Natural killer cell treated with Interleukin-12 subunit alpha and Interleukin-12 subunit beta and Interleukin-15 and Interleukin-18, amount 100 ng/mL, for 72 hours (primary cell): ENCODE results near the gene PRDM8. TPM values are rescaled to one million over a fixed set of nuclear protein-coding genes. Genes with fewer than 3 reads are reported as not detected.
"Not testable (repeated sequence)": the region's sequence is repeated elsewhere in the genome, so short reads cannot be mapped to it uniquely, and the experiment has no call there.

Source experiments
- ATAC-seq, 2 donors: fragments of 150-1000 bp; cut with Tn5 transposase in 1 of 2; sonication (Bioruptor Pico), chemical (Tn5 transposase) in 1 of 2; 2 replicates each; pipeline ENCODE4 v1.10.0; 2021
- DNase-seq: peaks from one replicate; pipeline ENCODE4 v3.0.0; 2022; ENCODE audit warnings: low spot score
- H3K27ac Mint-ChIP-seq, 2 donors: 1 replicate in 1 of 2; 2 replicates in 1 of 2; pipeline ENCODE4 v1.8.0; 2022; ENCODE audit warnings: mixed read lengths in 2 of 2, mild to moderate bottlenecking in 1 of 2, moderate library complexity in 1 of 2
- H3K27me3 Mint-ChIP-seq, 2 donors: 1 replicate in 1 of 2; 2 replicates in 1 of 2; pipeline ENCODE4 v1.8.0; 2022; ENCODE audit warnings: mixed read lengths in 2 of 2
- H3K36me3 Mint-ChIP-seq: one replicate; pipeline ENCODE4 v1.8.0; 2022; ENCODE audit warnings: mixed read lengths
- H3K4me1 Mint-ChIP-seq, 2 donors: 1 replicate in 1 of 2; 2 replicates in 1 of 2; pipeline ENCODE4 v1.8.0; 2022; ENCODE audit warnings: low read depth in 2 of 2, mixed read lengths in 2 of 2, mild to moderate bottlenecking in 1 of 2
- H3K4me3 Mint-ChIP-seq: one replicate; pipeline ENCODE4 v1.8.0; 2022; ENCODE audit warnings: mixed read lengths
- H3K9me3 Mint-ChIP-seq: 2 replicates; pipeline ENCODE4 v1.8.0; 2022; ENCODE audit warnings: mixed read lengths
- total RNA-seq, 2 donors: library from RNA; stranded (reverse); gene quantifications; one replicate each; pipeline ENCODE4 v1.2.3, GENCODE V29; 2022

The PRDM8 gene
- total RNA-seq, 2 donors from 2014 or later = 12.3 to 15.5 TPM

DNA sequence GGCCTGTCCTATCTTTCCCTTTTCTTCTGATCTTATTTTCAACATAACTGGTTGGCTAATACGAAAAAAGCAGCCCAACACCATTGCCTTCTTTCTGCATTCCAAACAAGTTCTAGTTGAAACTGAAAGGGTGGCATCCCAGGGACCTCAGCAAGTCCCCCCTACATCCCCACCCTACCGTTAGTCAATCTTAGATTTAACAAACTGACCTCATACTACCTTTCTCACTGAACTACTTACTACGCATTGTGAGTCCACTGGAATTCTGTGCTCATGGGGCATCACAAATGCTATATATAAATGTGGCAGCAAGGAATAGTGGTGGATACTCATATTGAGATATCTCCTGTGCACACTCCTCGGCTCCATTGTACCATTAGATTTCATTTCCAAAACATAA is 36.1 kb downstream of the PRDM8 start:
- H3K4me1 Mint-ChIP-seq = no peaks in the 10 kb centered on the region
- no peaks in the 10 kb centered on the region for H3K9me3 Mint-ChIP-seq
- H3K4me3 Mint-ChIP-seq = no peak overlapping the region
- H3K36me3 Mint-ChIP-seq = no peaks in the 10 kb centered on the region
- no peak overlapping the region for H3K27ac Mint-ChIP-seq
- ATAC-seq (no peak), DNase-seq (no peak)
- peaks cover 14 to 45% of the 10 kb centered on the region in 2 donors for H3K27me3 Mint-ChIP-seq

GRCh38 chr4:80235451-80235850 is 38.1 kb downstream of the PRDM8 start:
- peaks cover 10 to 29% of the 10 kb centered on the region in 2 donors for H3K27me3 Mint-ChIP-seq
- no peak overlapping the region for H3K27ac Mint-ChIP-seq
- no peaks in the 10 kb centered on the region for H3K9me3 Mint-ChIP-seq
- no peaks in the 10 kb centered on the region for H3K36me3 Mint-ChIP-seq
- DNase-seq (no peak), ATAC-seq (no peak)
- no peaks in the 10 kb centered on the region for H3K4me1 Mint-ChIP-seq
- H3K4me3 Mint-ChIP-seq = no peak overlapping the region

- Mint-ChIP-seq H3K4me3 (no peak overlapping the region), H3K36me3 (no peaks in the 10 kb centered on the region), H3K27me3 (peaks cover 9 to 20% of the 10 kb centered on the region in 2 donors), H3K27ac (no peak overlapping the region), H3K9me3 (no peaks in the 10 kb centered on the region), H3K4me1 (no peaks in the 10 kb centered on the region)
- DNase-seq = no peak
- ATAC-seq = no peak
Observed at GRCh38 chr4:80237992-80238391, 40.7 kb downstream of the PRDM8 start.

- H3K9me3 Mint-ChIP-seq = no peaks in the 10 kb centered on the region
- DNase-seq = no peak
- H3K27me3 Mint-ChIP-seq = peaks cover 12 to 20% of the 10 kb centered on the region in 2 donors
- ATAC-seq = no peak
- no peaks in the 10 kb centered on the region for H3K36me3 Mint-ChIP-seq
- H3K27ac Mint-ChIP-seq = no peak overlapping the region
- no peaks in the 10 kb centered on the region for H3K4me1 Mint-ChIP-seq
- H3K4me3 Mint-ChIP-seq = no peak overlapping the region
Observed at GRCh38 chr4:80239480-80240150, 42.3 kb downstream of the PRDM8 start.

DNA sequence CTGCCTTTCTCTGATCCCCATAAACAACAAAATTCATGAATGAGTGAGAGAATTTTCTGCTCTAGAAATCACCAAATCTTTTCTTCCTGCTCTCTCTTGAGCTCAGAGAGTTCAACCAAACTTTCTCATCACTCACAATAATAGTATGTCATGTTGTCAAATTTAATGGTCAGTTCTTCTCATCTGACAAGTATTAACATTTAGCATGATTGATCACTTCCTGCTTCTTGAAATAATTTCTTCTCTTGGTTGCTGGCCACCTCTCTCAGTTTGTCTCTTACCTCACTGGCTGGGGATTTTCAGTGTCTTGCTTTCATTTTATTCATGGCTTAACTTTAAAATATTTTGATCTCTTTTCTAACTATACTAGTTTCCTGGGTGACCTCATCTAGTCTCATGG is 43.7 kb downstream of the PRDM8 start:
- Mint-ChIP-seq H3K4me3 (no peak overlapping the region), H3K9me3 (no peaks in the 10 kb centered on the region), H3K27ac (no peak overlapping the region), H3K36me3 (no peaks in the 10 kb centered on the region), H3K27me3 (peaks cover 10 to 18% of the 10 kb centered on the region in 2 donors), H3K4me1 (no peaks in the 10 kb centered on the region)
- ATAC-seq (no peak), DNase-seq (no peak)

- no peak overlapping the region for H3K4me3 Mint-ChIP-seq
- H3K9me3 Mint-ChIP-seq = no peaks in the 10 kb centered on the region
- DNase-seq (no peak), ATAC-seq (peak in 1 of 2 donors; percentile 9)
- H3K27ac Mint-ChIP-seq = no peak overlapping the region
- H3K27me3 Mint-ChIP-seq = peaks cover 10 to 20% of the 10 kb centered on the region in 2 donors
- H3K4me1 Mint-ChIP-seq = no peaks in the 10 kb centered on the region
- no peaks in the 10 kb centered on the region for H3K36me3 Mint-ChIP-seq
Observed at GRCh38 chr4:80243274-80244018, 46.1 kb downstream of the PRDM8 start.

DNA sequence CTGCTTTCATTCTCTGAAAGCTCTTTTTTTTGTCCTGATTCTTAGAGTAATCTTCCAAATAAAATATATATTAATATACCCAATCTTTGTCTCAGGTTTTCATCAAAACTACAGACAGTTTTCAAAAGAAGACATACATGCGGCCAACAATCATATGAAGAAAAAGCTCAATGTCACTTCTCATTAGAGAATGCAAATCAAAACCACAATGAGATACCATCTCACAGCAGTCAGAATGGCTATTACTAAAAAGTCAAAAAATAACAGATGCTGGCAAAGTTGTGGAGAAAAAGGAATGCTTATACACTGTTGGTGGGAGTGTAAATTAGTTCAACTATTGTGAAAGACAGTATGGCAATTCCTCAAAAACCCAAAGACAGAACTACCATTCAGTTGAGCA is 50.2 kb downstream of the PRDM8 start:
- DNase-seq = not testable (repeated sequence)

DNA sequence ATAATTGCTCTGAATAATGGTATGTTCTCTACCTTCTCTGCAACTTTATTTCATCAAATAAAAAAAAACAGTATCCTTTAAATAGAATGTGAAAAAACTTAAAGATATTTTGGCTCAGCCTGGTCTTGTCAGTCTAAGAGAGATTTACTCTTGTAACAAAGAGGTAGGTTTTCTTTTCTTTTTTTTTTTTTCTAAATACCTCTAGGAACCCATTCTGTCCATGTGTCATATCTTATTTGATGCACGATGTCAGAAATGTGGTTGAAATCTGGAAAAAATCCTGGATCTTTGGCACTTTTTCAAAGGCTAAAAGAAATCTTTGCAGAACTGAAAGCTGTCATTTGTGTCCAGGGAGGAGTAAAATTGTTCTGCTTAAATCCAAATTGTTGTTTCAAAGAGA is 51.8 kb downstream of the PRDM8 start:
- DNase-seq (no peak), ATAC-seq (no peak)
- Mint-ChIP-seq H3K4me3 (no peak overlapping the region), H3K9me3 (no peaks in the 10 kb centered on the region), H3K4me1 (no peaks in the 10 kb centered on the region), H3K27ac (no peak overlapping the region), H3K36me3 (no peaks in the 10 kb centered on the region), H3K27me3 (peaks cover 9 to 25% of the 10 kb centered on the region in 2 donors)

More for the DNA sequence above, 50.2 kb downstream of the PRDM8 start:
- not testable (repeated sequence) for H3K4me3 Mint-ChIP-seq, ATAC-seq, H3K36me3 Mint-ChIP-seq, H3K27ac Mint-ChIP-seq, H3K9me3 Mint-ChIP-seq, H3K4me1 Mint-ChIP-seq
- H3K27me3 Mint-ChIP-seq = peaks cover 14 to 26% of the 10 kb centered on the region in 2 donors

DNA sequence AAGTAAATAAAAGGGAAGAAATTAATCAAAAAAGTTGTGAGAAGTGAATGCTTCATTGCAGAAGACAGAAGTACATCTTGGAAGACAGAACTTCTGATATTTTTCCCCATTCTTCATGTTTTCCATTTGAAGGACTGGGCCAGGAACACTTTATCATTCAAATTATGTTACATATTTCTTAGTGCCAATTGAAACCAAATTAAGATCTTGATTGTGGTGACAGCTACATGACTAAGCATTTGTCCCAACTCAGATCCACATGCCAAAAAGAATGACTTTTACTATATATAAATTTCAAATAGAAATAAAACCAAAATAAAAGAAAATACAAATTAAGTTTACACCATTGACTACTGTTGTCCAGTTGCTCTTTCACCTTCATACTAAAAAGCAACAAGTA is 55.1 kb downstream of the PRDM8 start:
- no peaks in the 10 kb centered on the region for H3K9me3 Mint-ChIP-seq

DNA sequence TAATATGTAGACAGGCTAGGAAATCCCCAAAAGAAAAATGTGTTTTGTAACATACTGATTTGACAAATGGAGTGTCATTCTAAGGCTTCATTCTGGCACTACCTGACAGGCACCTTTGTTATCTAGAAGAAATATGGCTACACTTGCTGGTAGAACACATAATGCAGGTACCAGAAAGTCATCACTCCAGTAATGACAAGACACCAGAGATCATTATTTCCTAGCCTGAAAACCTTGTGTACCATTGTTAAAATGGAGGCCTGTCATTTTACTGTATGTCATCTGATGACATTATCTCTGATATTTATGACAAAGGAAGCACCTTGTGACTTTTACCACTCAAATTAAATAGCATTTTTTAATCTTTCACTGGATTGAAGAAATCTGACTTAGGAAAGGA is 55.6 kb downstream of the PRDM8 start:
- DNase-seq = no peak
- Mint-ChIP-seq H3K27me3 (peaks cover 13 to 38% of the 10 kb centered on the region in 2 donors), H3K4me1 (no peaks in the 10 kb centered on the region), H3K4me3 (no peak overlapping the region), H3K36me3 (no peaks in the 10 kb centered on the region), H3K9me3 (no peaks in the 10 kb centered on the region), H3K27ac (no peak overlapping the region)
- ATAC-seq = no peak

More for the DNA sequence above, 55.1 kb downstream of the PRDM8 start:
- DNase-seq (no peak), ATAC-seq (no peak)
- Mint-ChIP-seq H3K36me3 (no peaks in the 10 kb centered on the region), H3K27ac (no peak overlapping the region), H3K4me1 (no peaks in the 10 kb centered on the region), H3K4me3 (no peak overlapping the region), H3K27me3 (peaks cover 10 to 32% of the 10 kb centered on the region in 2 donors)

DNA sequence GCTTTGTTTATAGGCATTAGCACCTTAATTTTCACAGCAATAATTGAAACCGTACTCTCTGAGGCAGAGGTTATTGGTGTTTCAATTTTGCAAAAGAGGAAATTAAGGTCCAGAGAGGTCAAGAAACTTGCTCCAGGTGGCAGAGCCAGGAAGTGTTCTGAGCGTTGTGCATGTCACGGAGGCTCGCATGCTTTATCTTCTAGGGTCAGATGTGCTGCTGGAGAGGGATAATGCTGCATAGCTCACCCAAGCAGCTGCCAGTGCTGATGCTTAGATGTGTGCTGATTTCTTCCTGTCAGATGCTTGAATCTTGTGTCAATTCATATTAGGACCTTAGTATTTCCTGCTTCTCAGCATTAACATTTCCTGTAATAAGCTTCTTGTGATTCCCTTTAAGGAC is 56.2 kb downstream of the PRDM8 start:
- ATAC-seq = no peak
- Mint-ChIP-seq H3K36me3 (no peaks in the 10 kb centered on the region), H3K9me3 (no peaks in the 10 kb centered on the region), H3K27me3 (peaks cover 14 to 40% of the 10 kb centered on the region in 2 donors), H3K4me3 (no peak overlapping the region), H3K4me1 (no peaks in the 10 kb centered on the region), H3K27ac (no peak overlapping the region)
- DNase-seq = no peak

Other genes starting within 250 kb of the PRDM8 start
- 10 to 100 TPM; 38.6 to 60.1 TPM for gene ANTXR2, start 124.3 kb upstream of the PRDM8 start, total RNA-seq
- not detected for gene FGF5, start 69.2 kb downstream of the PRDM8 start, total RNA-seq
- gene CFAP299, start 138.2 kb downstream of the PRDM8 start, total RNA-seq = not detected